Measurements from ENCODE around the gene PML. TPM values are rescaled to one million over a fixed set of nuclear protein-coding genes. Genes with fewer than 3 reads are reported as not detected.

PML gene
- total RNA-seq, 1 experiment from 2014 or later, result 24.6 TPM

- Histone ChIP-seq H3K79me1 (ENCODE audit: insufficient read depth, low read depth, low read length, poor library complexity, severe bottlenecking) (no peaks in the 10 kb centered on the region), H2AK5ac (ENCODE audit: insufficient read length, low read length) (no peak overlapping the region), H3K56ac (ENCODE audit: insufficient read length, low read depth, low read length) (no peak overlapping the region), H2BK20ac (ENCODE audit: low read depth, low read length, poor library complexity, severe bottlenecking) (no peak overlapping the region), H3K4me1 (ENCODE audit: insufficient read depth, low read length) (peaks cover 3% of the 10 kb centered on the region; the same call in 1 of the 2 replicates), H3K27ac (ENCODE audit: insufficient read length, low read depth, low read length) (no peak overlapping the region), H4K5ac (ENCODE audit: insufficient read length, low read depth, low read length) (no peak overlapping the region), H2BK5ac (ENCODE audit: insufficient read length, low read length) (no peak overlapping the region), H2BK12ac (ENCODE audit: insufficient read length, low read depth, low read length) (no peak overlapping the region), H3K23me2 (ENCODE audit: insufficient read length, low read depth, low read length, poor library complexity, severe bottlenecking) (no peaks in the 10 kb centered on the region), H4K91ac (ENCODE audit: insufficient read length, low read depth, low read length) (no peak overlapping the region), H3K9ac (ENCODE audit: extremely low read depth, insufficient read length, low read length) (no peak overlapping the region), H3K79me2 (ENCODE audit: insufficient read depth, low read length) (no peaks in the 10 kb centered on the region), H2AFZ (ENCODE audit: low read length) (no peak overlapping the region), H3K23ac (ENCODE audit: insufficient read length, low read depth, low read length) (no peak overlapping the region), H3K9me3 (ENCODE audit: control insufficient read depth, low read depth, low read length) (no peaks in the 10 kb centered on the region), H2BK120ac (ENCODE audit: low read depth, low read length, poor library complexity, severe bottlenecking) (no peak overlapping the region), H3K14ac (ENCODE audit: insufficient read depth, low read length) (no peak overlapping the region; the same call in 1 of the 2 replicates), H2BK15ac (ENCODE audit: low read depth, low read length) (no peak overlapping the region), H3T11ph (ENCODE audit: low read length) (no peak overlapping the region), H3K18ac (ENCODE audit: insufficient read length, low read depth, low read length) (no peak overlapping the region), H3K4me2 (ENCODE audit: insufficient read depth, insufficient read length, low read length) (no peak overlapping the region), H4K20me1 (ENCODE audit: control insufficient read depth, insufficient read depth, insufficient read length) (no peaks in the 10 kb centered on the region), H3K27me3 (ENCODE audit: insufficient read depth, low read length) (no peaks in the 10 kb centered on the region), H4K8ac (replicated peaks; ENCODE audit: insufficient read length, low read depth, low read length) (no peak overlapping the region), H3K4ac (ENCODE audit: low read depth, low read length) (no peak overlapping the region)
- Mint-ChIP-seq H3K27me3 (ENCODE audit: low read depth) (no peaks in the 10 kb centered on the region), H3K36me3 (ENCODE audit: insufficient read depth in 1 of 3, low read depth in 3 of 3) (peaks cover 6 to 16% (median 13%) of the 10 kb centered on the region in 3 experiments), H3K27ac (no peak overlapping the region; a peak in 2 of 7 replicates), H3K4me1 (peaks cover 16 to 20% of the 10 kb centered on the region in 2 experiments), H3K4me3 (no peak overlapping the region), H3K9me3 (no peaks in the 10 kb centered on the region)
- no CpG with 5 or more reads among the region's 16 CpGs for WGBS (ENCODE audit: extremely low coverage, insufficient read length, low lambda C conversion rate)
- no peak for DNase-seq
- TF ChIP-seq, protein P1, sequence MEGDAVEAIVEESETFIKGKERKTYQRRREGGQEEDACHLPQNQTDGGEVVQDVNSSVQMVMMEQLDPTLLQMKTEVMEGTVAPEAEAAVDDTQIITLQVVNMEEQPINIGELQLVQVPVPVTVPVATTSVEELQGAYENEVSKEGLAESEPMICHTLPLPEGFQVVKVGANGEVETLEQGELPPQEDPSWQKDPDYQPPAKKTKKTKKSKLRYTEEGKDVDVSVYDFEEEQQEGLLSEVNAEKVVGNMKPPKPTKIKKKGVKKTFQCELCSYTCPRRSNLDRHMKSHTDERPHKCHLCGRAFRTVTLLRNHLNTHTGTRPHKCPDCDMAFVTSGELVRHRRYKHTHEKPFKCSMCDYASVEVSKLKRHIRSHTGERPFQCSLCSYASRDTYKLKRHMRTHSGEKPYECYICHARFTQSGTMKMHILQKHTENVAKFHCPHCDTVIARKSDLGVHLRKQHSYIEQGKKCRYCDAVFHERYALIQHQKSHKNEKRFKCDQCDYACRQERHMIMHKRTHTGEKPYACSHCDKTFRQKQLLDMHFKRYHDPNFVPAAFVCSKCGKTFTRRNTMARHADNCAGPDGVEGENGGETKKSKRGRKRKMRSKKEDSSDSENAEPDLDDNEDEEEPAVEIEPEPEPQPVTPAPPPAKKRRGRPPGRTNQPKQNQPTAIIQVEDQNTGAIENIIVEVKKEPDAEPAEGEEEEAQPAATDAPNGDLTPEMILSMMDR (conservative IDR thresholded peaks at IDR 0.05), result no peak
Observed at GRCh38 chr15:74032606-74033561, 38.4 kb downstream of the PML start.

Measured in H9 (cell line).